Lower leg skin (tissue), 4 donors: ENCODE results near the gene STK24. TPM values are rescaled to one million over a fixed set of nuclear protein-coding genes. Genes with fewer than 3 reads are reported as not detected.

Experiments used
- DNase-seq, 2 donors: peaks; one replicate each; pipeline ENCODE4 v3.0.0-alpha.2; 2019; ENCODE audit warnings: low spot score in 2 of 2
- H3K4me3 ChIP-seq: fragments of 200-600 bp; sonication (generic); 2 replicates; pipeline ENCODE4 v1.5.1; 2017; ENCODE audit warnings: mild to moderate bottlenecking, low read depth; ENCODE audit not compliant: poor library complexity, severe bottlenecking
- CTCF ChIP-seq, 3 donors: fragments of 450-650 bp; IDR thresholded peaks; one replicate each; pipeline ENCODE4 v1.5.1; 2016; ENCODE audit warnings: antibody characterized with exemption in 3 of 3, mild to moderate bottlenecking in 3 of 3, moderate library complexity in 2 of 3
- POLR2A ChIP-seq, 2 donors: fragments of 450-650 bp; IDR thresholded peaks; one replicate each; pipeline ENCODE4 v1.6.1; 2016 to 2017; ENCODE audit warnings: antibody characterized with exemption in 2 of 2, mild to moderate bottlenecking in 1 of 2, moderate library complexity in 1 of 2
- WGBS, 2 donors: methylation state at CpG; one replicate each; pipeline ENCODE4 v1.1.5; 2018; 5-methylcytosine and 5-hydroxymethylcytosine counted together
- intact Hi-C: fragments of 100-400 bp; cut with DNase I; formaldehyde crosslinking; loops from one replicate; pipeline ENCODE4 v1.15.0; 2023; ENCODE audit warnings: low total_unique reads
- total RNA-seq, 4 donors: library from RNA; depleted of rRNA; stranded (reverse); fragments of >200 nt; gene quantifications; one replicate each; pipeline ENCODE4 v1.1.0, GENCODE V29; 2016

STK24 gene
- total RNA-seq, 4 donors from 2014 or later = 212 to 281 (median 266) TPM

- TF ChIP-seq POLR2A (IDR thresholded peaks at IDR 0.05) (no peak), CTCF (IDR thresholded peaks at IDR 0.05) (no peak)
- WGBS, 2 donors = 87 to 88% methylated on average over 13 of the region's 13 CpGs
- DNase-seq = peak in 1 of 2 donors; percentile 74
- H3K4me3 ChIP-seq = no peak overlapping the region
- intact Hi-C loops = loop anchor here (10.0 kb wide), 1 partner anchor 82 kb away; no protein-coding TSS in a partner anchor
Observed at GRCh38 chr13:98567140-98567539, 9.8 kb downstream of the STK24 start.

DNA sequence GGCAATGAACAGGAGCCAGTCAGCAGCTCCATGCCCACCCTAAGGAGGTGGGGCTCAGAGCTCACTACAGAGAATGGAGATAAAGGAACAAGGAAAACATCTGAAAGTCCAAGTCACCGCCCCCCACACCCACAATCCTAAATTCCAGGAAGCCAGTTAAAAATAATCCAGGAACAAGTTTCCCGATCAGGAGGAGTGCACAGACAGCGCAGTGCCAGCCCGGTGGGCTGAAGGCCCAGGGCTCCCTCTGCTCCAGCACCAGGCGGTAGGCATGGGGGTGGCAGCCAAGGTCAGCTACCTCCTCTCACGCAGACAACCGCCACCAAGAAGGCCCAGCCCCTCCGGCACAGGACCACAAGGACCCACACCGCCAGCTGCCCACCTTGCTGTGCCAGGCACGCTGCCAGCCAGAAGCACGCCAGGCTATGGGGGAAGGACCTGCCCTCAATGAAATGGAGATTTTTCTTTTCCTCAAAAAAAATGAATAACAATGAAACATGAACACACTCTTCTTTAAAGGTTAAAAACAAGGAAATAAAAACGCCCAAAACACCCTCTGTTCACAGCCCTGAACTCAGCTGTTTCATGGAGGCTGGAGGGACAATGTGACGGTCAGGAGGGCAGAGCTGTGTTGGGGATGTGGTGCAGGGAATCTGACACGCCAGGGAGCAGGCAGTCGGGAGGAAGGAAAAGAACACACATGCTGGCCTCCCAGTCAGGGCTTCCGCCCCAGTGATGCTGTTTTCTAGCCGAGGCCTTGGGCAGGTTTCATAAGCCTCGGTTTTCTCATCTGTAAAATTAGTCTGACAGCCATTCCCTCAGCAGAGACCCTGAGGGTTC, 11.0 kb downstream of the STK24 start:
- 21 to 22% methylated on average over 18 of the region's 18 CpGs for WGBS, 2 donors
- intact Hi-C loops = loop anchor here (10.0 kb wide), 1 partner anchor 81 kb away; no protein-coding TSS in a partner anchor
- peak in 1 of 2 donors; percentile 85 for DNase-seq
- no peak overlapping the region for H3K4me3 ChIP-seq
- TF ChIP-seq CTCF (IDR thresholded peaks at IDR 0.05) (no peak), POLR2A (IDR thresholded peaks at IDR 0.05) (no peak)

GRCh38 chr13:98564204-98564603, 12.7 kb downstream of the STK24 start:
- TF ChIP-seq CTCF (IDR thresholded peaks at IDR 0.05) (no peak), POLR2A (IDR thresholded peaks at IDR 0.05) (no peak)
- DNase-seq = peak in 1 of 2 donors; percentile 66
- 81 to 84% methylated on average over 9 of the region's 9 CpGs for WGBS, 2 donors
- H3K4me3 ChIP-seq = no peak overlapping the region
- intact Hi-C loops = loop anchor here (10.0 kb wide), 1 partner anchor 79 kb away; no protein-coding TSS in a partner anchor

DNA sequence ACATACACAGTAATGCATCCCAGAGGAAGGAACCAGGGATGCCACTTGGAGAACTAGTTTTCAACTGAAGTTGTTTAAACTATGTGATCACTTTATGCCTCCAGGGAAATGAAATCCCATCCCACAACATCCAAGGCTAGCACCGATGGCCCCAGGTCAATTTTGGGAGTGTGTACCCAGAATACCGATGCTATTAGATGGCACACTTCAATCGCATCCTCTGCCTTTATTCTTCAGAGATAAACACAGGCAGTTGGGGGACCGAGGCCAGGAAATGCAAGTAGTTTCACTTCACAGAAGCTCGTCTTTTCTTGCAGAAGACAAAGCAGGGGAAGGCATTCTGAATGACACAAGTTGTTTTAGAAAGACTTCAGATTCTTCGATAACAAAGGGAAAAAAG, 13.8 kb downstream of the STK24 start:
- no peak for DNase-seq
- TF ChIP-seq CTCF (IDR thresholded peaks at IDR 0.05) (no peak), POLR2A (IDR thresholded peaks at IDR 0.05) (no peak)
- intact Hi-C loops = loop anchor here (10.0 kb wide), 1 partner anchor 78 kb away; no protein-coding TSS in a partner anchor
- H3K4me3 ChIP-seq = no peak overlapping the region
- 25 to 28% methylated on average over 6 of the region's 6 CpGs for whole genome bisulfite sequencing, 2 donors

- TF ChIP-seq CTCF (IDR thresholded peaks at IDR 0.05) = no peak
- WGBS, 2 donors = 92 to 95% methylated on average over 7 of the region's 7 CpGs
- intact Hi-C loops = no loop called here
- no peak for DNase-seq
- H3K4me3 ChIP-seq = no peak overlapping the region
Observed at GRCh38 chr13:98559169-98559568, 17.7 kb downstream of the STK24 start.
